Glomerular visceral epithelial cell (primary cell): Measurements from ENCODE around the gene PKM.
"Not testable (repeated sequence)": the region's sequence is repeated elsewhere in the genome, so short reads cannot be mapped to it uniquely, and the experiment has no call there.

Source experiments
- DNase-seq: peaks from one replicate; pipeline ENCODE4 v3.0.0-alpha.2; 2016; ENCODE audit errors: extremely low spot score

Gene PKM

GRCh38 chr15:72176159-72176558, 54.8 kb downstream of the PKM start:
- no peak for DNase-seq

- DNase-seq = no peak
Observed at GRCh38 chr15:72175186-72176044, 55.6 kb downstream of the PKM start.

GRCh38 chr15:72174551-72175165, 56.3 kb downstream of the PKM start:
- no peak for DNase-seq

GRCh38 chr15:72173864-72174550, 57.0 kb downstream of the PKM start:
- DNase-seq = no peak

- DNase-seq = no peak
Observed at GRCh38 chr15:72173401-72173800, 57.6 kb downstream of the PKM start.

- no peak for DNase-seq
Observed at GRCh38 chr15:72172796-72173195, 58.2 kb downstream of the PKM start.

GRCh38 chr15:72171978-72172377, 59.0 kb downstream of the PKM start:
- DNase-seq = not testable (repeated sequence)

- DNase-seq = no peak
Observed at GRCh38 chr15:72170691-72171090, 60.3 kb downstream of the PKM start.

GRCh38 chr15:72169921-72170611, 60.9 kb downstream of the PKM start:
- no peak for DNase-seq

GRCh38 chr15:72169236-72169920, 61.6 kb downstream of the PKM start:
- DNase-seq = no peak

- DNase-seq = no peak
Observed at GRCh38 chr15:72168808-72169190, 62.2 kb downstream of the PKM start.

- no peak for DNase-seq
Observed at GRCh38 chr15:72168131-72168807, 62.7 kb downstream of the PKM start.

- DNase-seq = no peak
Observed at GRCh38 chr15:72167445-72167844, 63.5 kb downstream of the PKM start.

- no peak for DNase-seq
Observed at GRCh38 chr15:72166716-72167417, 64.1 kb downstream of the PKM start.

GRCh38 chr15:72163719-72164118, 67.3 kb downstream of the PKM start:
- DNase-seq = no peak

GRCh38 chr15:72162569-72162968, 68.4 kb downstream of the PKM start:
- DNase-seq = no peak

- DNase-seq = no peak
Observed at GRCh38 chr15:72161361-72162132, 69.4 kb downstream of the PKM start.

GRCh38 chr15:72160696-72161245, 70.2 kb downstream of the PKM start:
- DNase-seq = no peak

GRCh38 chr15:72156928-72157327, 74.1 kb downstream of the PKM start:
- DNase-seq = no peak
